EL (cell line): Measurements from ENCODE around the gene TXNDC5.

ENCODE experiments used
- DNase-seq: peaks from one replicate; pipeline ENCODE4 v3.0.0-alpha.2; 2016

Gene TXNDC5

DNA sequence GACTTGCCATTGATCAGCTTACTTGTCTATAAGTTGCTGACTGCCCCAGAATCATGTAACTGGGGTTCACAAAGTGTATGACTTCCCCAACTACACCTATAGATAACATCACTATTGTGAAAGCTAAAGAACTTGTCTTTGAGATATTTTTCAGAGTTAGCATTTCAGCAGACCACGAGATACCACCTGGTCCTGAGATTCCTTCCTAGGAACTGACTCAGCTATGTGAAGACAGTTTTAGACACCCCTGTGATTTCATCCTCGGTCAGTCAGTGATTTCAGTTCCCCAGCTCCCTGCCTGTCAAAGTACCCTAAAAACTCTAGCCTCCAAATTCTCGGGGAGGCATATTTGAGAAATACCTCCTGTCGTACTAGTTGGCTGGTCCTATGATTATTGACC, 62.4 kb downstream of the TXNDC5 start:
- DNase-seq, result no peak

DNA sequence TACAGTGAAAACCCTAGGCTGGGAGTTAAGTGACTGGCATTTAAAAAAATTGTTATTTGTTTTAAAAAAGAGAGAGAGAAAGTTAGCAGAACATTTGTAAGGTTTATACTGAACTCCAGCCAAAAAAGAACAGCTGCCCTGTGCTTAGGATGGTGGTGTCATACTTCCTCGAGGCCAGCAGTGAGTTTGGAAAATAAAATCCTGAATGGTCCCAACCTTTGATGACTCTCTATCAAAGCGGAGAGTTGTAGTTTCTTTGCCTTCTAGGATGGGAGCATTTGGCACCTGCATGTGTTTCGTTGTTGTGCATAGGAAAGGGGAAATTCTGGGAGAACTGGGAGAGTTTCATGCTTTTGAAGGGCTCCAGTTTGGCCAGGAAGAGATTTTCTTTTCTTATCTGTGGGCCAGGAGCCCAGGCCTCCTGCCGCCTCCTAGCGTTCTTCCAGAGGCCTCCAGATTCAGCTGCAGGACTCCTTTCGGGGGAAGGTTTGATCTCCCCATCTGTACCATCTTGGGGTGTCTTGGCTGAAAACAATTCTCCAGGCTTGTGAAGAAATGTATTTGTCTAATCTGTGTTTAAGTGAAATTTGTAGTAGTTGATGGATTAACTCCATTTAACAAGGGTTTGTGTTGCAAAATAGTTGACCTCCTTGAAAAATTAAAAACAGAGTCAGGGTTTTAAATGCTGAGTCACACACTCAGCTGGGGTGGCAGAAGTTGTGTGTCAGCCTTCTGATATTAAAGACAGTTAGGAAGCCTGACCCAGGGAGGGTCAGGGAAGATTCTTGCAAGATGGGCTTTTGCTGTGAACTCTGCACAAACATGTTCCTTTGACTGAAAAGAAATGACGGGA, 63.4 kb downstream of the TXNDC5 start:
- DNase-seq, result peak; percentile 31

DNA sequence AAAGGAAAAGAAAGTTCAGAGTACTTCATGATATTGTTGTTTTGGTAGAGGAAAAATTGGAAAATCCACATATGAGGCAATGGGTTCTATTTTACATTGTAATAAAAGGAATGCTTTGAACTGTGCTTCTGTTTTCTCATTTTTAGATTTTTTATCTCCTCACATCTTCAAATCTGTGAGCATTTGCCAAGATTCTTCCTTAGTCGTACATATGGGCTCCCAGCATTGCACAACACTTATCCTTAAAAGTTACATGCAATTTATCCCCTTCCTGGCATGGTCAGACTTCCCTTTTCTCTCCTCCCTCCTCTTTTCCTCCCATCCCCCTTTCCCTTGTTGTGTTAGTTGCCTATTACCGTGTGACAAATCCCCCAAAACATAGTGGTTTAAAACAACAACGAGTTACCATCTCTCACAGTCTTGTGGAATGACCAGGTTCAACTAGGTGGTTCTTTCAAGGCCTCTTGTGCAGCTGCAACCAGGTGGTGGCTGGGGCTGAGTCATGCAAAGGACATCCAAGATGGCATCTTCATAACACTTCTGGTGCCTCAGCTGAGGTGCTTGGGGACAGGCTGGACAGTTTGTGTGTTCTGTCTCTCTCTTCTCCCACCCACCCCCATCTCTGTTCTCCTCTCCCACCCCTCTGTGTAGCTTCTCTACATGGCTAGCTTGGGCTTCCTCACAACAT, 68.7 kb downstream of the TXNDC5 start:
- DNase-seq, result no peak

DNA sequence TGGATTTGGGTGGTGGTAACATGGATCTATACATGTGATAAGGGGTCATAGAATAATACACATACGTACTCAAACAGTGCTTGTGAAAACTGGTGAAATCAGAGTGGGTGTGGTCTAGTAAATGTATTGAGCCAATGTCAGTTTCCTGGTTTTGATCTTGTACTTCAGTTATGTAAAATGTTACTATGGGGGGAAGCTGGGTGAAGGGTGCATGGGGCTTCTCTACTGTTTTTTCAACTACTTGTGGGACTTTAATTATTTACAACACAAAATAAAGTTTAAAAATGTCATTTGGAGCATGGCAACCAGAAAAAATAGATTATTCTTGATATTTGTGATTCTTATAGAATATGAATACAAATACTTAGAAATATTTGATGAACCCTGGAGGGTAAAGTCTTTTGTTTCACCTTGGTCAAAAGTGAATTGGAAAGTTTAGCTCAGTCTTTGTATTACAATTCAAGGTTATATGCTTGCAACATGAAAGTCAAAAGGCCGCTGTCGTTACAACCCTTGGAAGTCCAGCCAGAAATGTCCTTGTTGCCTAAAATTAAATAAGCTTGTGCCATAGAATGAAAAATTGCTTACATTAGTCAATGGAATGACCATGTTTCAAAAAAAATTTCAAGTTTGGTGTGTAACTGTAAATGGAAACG, 74.1 kb downstream of the TXNDC5 start:
- DNase-seq, result no peak

DNA sequence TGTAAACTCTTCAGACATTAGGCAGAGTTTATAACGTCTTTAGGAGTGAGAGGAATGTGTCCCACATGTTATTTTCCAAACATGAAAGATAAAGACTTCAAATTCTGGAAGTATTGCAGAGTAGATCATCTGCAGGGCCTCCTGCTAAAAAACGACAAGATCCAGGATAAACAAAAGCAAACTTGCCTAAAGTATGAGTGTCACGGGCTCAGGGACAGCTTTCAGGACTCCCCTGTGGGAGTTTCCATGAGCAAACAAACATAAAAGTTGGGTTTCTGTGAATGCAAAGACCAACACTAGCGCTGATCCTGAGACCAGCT, 76.9 kb downstream of the TXNDC5 start:
- no peak for DNase-seq

DNA sequence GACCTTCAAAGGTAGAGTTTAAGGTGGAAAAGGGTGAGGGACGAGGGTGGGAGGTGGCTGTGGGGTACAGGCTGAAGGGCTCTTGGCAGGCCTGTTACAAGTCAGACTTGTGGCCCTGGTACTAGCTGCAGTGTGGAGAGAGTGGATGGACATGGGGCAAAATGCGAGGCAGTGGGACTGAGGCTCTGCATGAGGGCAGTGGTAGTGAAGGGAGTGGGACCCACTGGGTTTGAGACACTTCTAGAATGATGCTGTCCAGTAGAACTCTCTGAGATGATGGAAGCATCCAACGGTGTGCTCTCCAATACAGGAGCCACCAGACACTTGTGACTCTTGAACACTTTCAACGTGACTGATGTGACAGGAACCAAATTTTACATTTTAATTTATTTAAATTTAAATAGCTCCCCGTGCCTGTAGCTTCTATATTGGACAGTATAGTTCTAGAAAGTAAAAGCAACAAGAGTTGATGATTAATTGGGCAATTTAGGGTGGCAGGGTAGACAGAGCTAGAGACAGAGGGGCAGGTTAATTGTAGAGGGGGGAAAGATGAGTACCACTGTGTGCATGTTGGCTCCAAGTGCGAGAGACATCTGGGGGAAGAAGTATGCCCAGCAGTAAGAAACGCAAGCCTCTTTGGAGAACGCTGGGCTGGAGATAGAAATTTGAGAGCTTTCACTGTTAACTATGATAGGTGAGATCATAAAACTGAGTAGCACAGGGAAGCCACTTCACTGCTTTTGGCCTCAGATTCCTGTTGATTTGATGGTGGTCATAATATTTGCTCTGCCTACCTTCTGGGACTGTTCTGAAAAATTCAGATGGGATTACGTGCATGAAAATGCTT, 77.5 kb downstream of the TXNDC5 start:
- DNase-seq, result no peak
